ENCODE results near the gene SSTR3. TPM values are rescaled to one million over a fixed set of nuclear protein-coding genes. Genes with fewer than 3 reads are reported as not detected.

SSTR3 gene
- total and polyA plus RNA-seq, 10 of the 15 experiments (the other 5 are each of a cell fraction or from before 2014, with no cell fraction given), result 0.03 to 4.5 (median 2.4) TPM

- 0 out of 2 replicates have a peak overlapping the region, but pooled peaks have one; percentile 22 for H3K4me3 ChIP-seq
- H4K20me1 ChIP-seq (ENCODE audit: control insufficient read depth, insufficient read depth), result no peaks in the 10 kb centered on the region
- no peak for DNase-seq (ENCODE audit: low read depth, low spot score)
- WGBS (ENCODE audit: insufficient coverage, insufficient replicate concordance, low lambda C conversion rate, missing lambda C conversion rate), result 9% methylated on average over 8 of the region's 8 CpGs
- H3K9ac ChIP-seq (ENCODE audit: control insufficient read depth, insufficient read depth, low read length), result no peak overlapping the region
- in situ Hi-C loops (cut with MboI) (no loop called here), intact Hi-C loops (cut with micrococcal nuclease; ENCODE audit: unreplicated experiment) (no loop called here)
- no peak for ATAC-seq
- peak; percentile 62 for FAIRE-seq
- H3K36me3 ChIP-seq (ENCODE audit: control insufficient read depth in 2 of 2, insufficient read depth in 2 of 2, low read length in 1 of 2), result no peaks in the 10 kb centered on the region
- peak overlapping the region; percentile 4; the same call in 1 of the 2 replicates for H3K27ac ChIP-seq (ENCODE audit: control insufficient read depth, insufficient read depth)
- BruUV-seq (replicated peaks), result no TSS peak
- H3K4me2 ChIP-seq (ENCODE audit: control insufficient read depth, insufficient read depth), result peak overlapping the region; percentile 50
- CTCF ChIA-PET, result interaction anchor here (0.7 to 4.5 kb wide), 8 partner anchors 24 to 92 kb away, joined by 3 to 53 read pairs (median 8); no protein-coding TSS in a partner anchor
- H3K9me3 ChIP-seq (replicated peaks; ENCODE audit: control insufficient read depth, insufficient read depth, low read length), result no peaks in the 10 kb centered on the region; the same call in 2 of the 3 replicates
- RAD21 ChIA-PET (ENCODE audit: unreplicated experiment), result interaction anchor here (1.4 to 8.1 kb wide), 4 partner anchors 10 to 92 kb away, joined by 4 to 99 read pairs (median 10); no protein-coding TSS in a partner anchor
- H2AFZ ChIP-seq (ENCODE audit: control insufficient read depth, low read depth, low read length), result no peak overlapping the region
- POLR2A ChIA-PET, result interaction anchor here (0.5 to 1.0 kb wide), 2 partner anchors 25 to 32 kb away, joined by 3 to 4 read pairs; no protein-coding TSS in a partner anchor
- SMC1A ChIA-PET (ENCODE audit: uncharacterized antibody, unreplicated experiment), result interaction anchor here (1.1 to 9.6 kb wide), 3 partner anchors 18 to 47 kb away, joined by 3 to 203 read pairs (median 17); partner anchors contain the start of gene IL2RB
- peaks cover 51% of the 10 kb centered on the region for H3K4me1 ChIP-seq (ENCODE audit: control insufficient read depth, insufficient read depth, low read length)
- no peaks in the 10 kb centered on the region for H3K79me2 ChIP-seq (ENCODE audit: control insufficient read depth, insufficient read depth, low read length)
- H3K27me3 ChIP-seq (replicated peaks in 1 of 2; ENCODE audit: control insufficient read depth in 2 of 2, insufficient read depth in 2 of 2, low read length in 1 of 2), result no peaks in the 10 kb centered on the region
- TF ChIP-seq ATF7 (IDR thresholded peaks at IDR 0.05; ENCODE audit: low read depth) (no peak), CREM (IDR thresholded peaks at IDR 0.05; ENCODE audit: low read depth) (no peak), TCF3 (IDR thresholded peaks at IDR 0.05; ENCODE audit: borderline replicate concordance, insufficient read depth, low read depth, low read length) (no peak), BCLAF1 (IDR thresholded peaks at IDR 0.05) (no peak), HDAC2 (IDR thresholded peaks at IDR 0.05) (no peak), MEF2B (IDR thresholded peaks at IDR 0.05; ENCODE audit: partially characterized antibody, poor library complexity, severe bottlenecking) (peak; percentile 67), SUZ12 (IDR thresholded peaks at IDR 0.05; ENCODE audit: unreplicated experiment) (no peak), SKIL (IDR thresholded peaks at IDR 0.05; ENCODE audit: low read depth, poor library complexity, severe bottlenecking) (no peak), RAD51 (IDR thresholded peaks at IDR 0.05) (peak; percentile 73), KDM1A (IDR thresholded peaks at IDR 0.05; ENCODE audit: borderline replicate concordance) (no peak), BMI1 (IDR thresholded peaks at IDR 0.05; ENCODE audit: borderline replicate concordance) (no peak), RCOR1 (conservative IDR thresholded peaks at IDR 0.05; ENCODE audit: low read depth, low read length) (no peak), RFX5 (IDR thresholded peaks at IDR 0.05; ENCODE audit: low read depth, low read length) (no peak), ZBTB4 (CRISPR knock-in tag; IDR thresholded peaks at IDR 0.05) (no peak), SMARCA5 (IDR thresholded peaks at IDR 0.05) (peak; percentile 72; the same call in 1 of the 2 replicates), NBN (IDR thresholded peaks at IDR 0.05) (no peak)
These were observed 44.2 kb downstream of the SSTR3 start for GRCh38 chr22:37167981-37168647.

All from GM12878 (cell line).